ENCODE results near the gene TNN.

- TF ChIP-seq POLR2AphosphoS5 (IDR thresholded peaks at IDR 0.05) (no peak), EP300 (conservative IDR thresholded peaks at IDR 0.05; ENCODE audit: poor library complexity, severe bottlenecking) (no peak)
These were observed 87.8 kb downstream of the TNN start for GRCh38 chr1:175155473-175155856.
